ENCODE results near the gene LSAMP.

GRCh38 chr3:116469546-116469945 lies 24.3 kb upstream of the LSAMP start:
- no peak for TF ChIP-seq MAX (IDR thresholded peaks at IDR 0.05; ENCODE audit: low read depth)
- TF ChIP-seq EP300 (IDR thresholded peaks at IDR 0.05; ENCODE audit: borderline replicate concordance in 1 of 2, low read depth in 1 of 2, low read length in 1 of 2) = no peak
- no peak for TF ChIP-seq NRF1 (IDR thresholded peaks at IDR 0.05; ENCODE audit: low read depth, low read length)
- no peak for TF ChIP-seq EZH2phosphoT487 (IDR thresholded peaks at IDR 0.05; ENCODE audit: borderline replicate concordance, low read depth)
- TF ChIP-seq JUND (IDR thresholded peaks at IDR 0.05) = no peak

Data from SK-N-SH (cell line).